Esophagus squamous epithelium (tissue), 5 donors: ENCODE measurements around the gene CDKN2D. TPM values are rescaled to one million over a fixed set of nuclear protein-coding genes. Genes with fewer than 3 reads are reported as not detected.

Experiments
- DNase-seq: peaks from one replicate; lab custom pipeline; 2025; lab: John Stamatoyannopoulos, UW
- H3K27ac ChIP-seq, 4 donors: fragments of 200-600 bp; sonication (generic); one replicate each; pipeline ENCODE4 v1.5.1; 2016 to 2019; ENCODE audit warnings: mild to moderate bottlenecking in 1 of 4
- H3K27me3 ChIP-seq, 4 donors: fragments of 200-600 bp; sonication (generic); 1 replicate in 3 of 4; 2 replicates in 1 of 4; pipeline versions ENCODE4 v1.5.1 to v1.6.0; 2017 to 2021; ENCODE audit warnings: antibody characterized with exemption in 1 of 4
- H3K36me3 ChIP-seq, 3 donors: fragments of 200-600 bp; sonication (generic); one replicate each; pipeline ENCODE4 v1.5.1; 2016 to 2019
- H3K4me1 ChIP-seq, 3 donors: fragments of 200-600 bp; sonication (generic); one replicate each; pipeline ENCODE4 v1.5.1; 2017 to 2019
- H3K4me3 ChIP-seq, 4 donors: fragments of 200-600 bp; sonication (generic); 1 replicate in 3 of 4; 2 replicates in 1 of 4; pipeline ENCODE4 v1.5.1; 2016 to 2019; ENCODE audit warnings: mild to moderate bottlenecking in 2 of 4, moderate library complexity in 1 of 4
- H3K9me3 ChIP-seq, 3 donors: fragments of 200-600 bp; sonication (generic); one replicate each; pipeline ENCODE4 v1.5.1; 2016 to 2019
- CTCF ChIP-seq, 6 experiments: fragments of 450-650 bp in 4 of 6; fragments of 200-600 bp in 2 of 6; sonication (generic) in 2 of 6; IDR thresholded peaks; one replicate each; pipeline ENCODE4 v1.5.1; 2016 to 2019; ENCODE audit warnings: antibody characterized with exemption in 6 of 6, mild to moderate bottlenecking in 4 of 6, moderate library complexity in 4 of 6
- POLR2A ChIP-seq, 4 donors: fragments of 450-650 bp; IDR thresholded peaks; one replicate each; pipeline ENCODE4 v1.6.1; 2017; ENCODE audit warnings: antibody characterized with exemption in 4 of 4, mild to moderate bottlenecking in 4 of 4, moderate library complexity in 3 of 4
- WGBS, 2 donors: methylation state at CpG; one replicate each; pipeline ENCODE4 v1.1.5; 2018; 5-methylcytosine and 5-hydroxymethylcytosine counted together
- intact Hi-C: fragments of 100-400 bp; cut with DNase I; formaldehyde crosslinking; loops from one replicate; pipeline ENCODE4 v1.15.0; 2022
- total RNA-seq, 4 donors: library from RNA; depleted of rRNA; stranded (reverse); fragments of >200 nt; gene quantifications; one replicate each; pipeline ENCODE4 v1.1.0, GENCODE V29; 2016
- donor health status: DM: yes; HTN: yes; CAD: no.

The CDKN2D gene
- total RNA-seq, 4 donors from 2014 or later = 5.1 to 14.4 (median 6.2) TPM

- intact Hi-C loops = loop anchor here (5.0 kb wide), 1 partner anchor 37 kb away; no protein-coding TSS in a partner anchor
- H3K9me3 ChIP-seq = no peaks in the 10 kb centered on the region
- TF ChIP-seq POLR2A (IDR thresholded peaks at IDR 0.05) (no peak), CTCF (IDR thresholded peaks at IDR 0.05) (no peak)
- H3K36me3 ChIP-seq = peaks cover 28 to 94% (median 52%) of the 10 kb centered on the region in 3 donors
- WGBS, 2 donors = 80% methylated on average over 6 of the region's 7 CpGs
- DNase-seq = no peak
- H3K27me3 ChIP-seq = no peaks in the 10 kb centered on the region
- H3K27ac ChIP-seq = no peak overlapping the region
- H3K4me3 ChIP-seq = no peak overlapping the region
- H3K4me1 ChIP-seq = peaks cover 31 to 70% (median 37%) of the 10 kb centered on the region in 3 donors
These were observed 19.0 kb downstream of the CDKN2D start for GRCh38 chr19:10549733-10550132.

- peaks cover 28 to 85% (median 48%) of the 10 kb centered on the region in 3 donors for H3K36me3 ChIP-seq
- no peak for DNase-seq
- TF ChIP-seq POLR2A (IDR thresholded peaks at IDR 0.05) (no peak), CTCF (IDR thresholded peaks at IDR 0.05) (no peak)
- no peak overlapping the region for H3K27ac ChIP-seq
- no peaks in the 10 kb centered on the region for H3K27me3 ChIP-seq
- WGBS, 2 donors = 94 to 95% methylated on average over 16 to 18 of the region's 18 CpGs
- no peak overlapping the region for H3K4me3 ChIP-seq
- H3K4me1 ChIP-seq = peaks cover 28 to 67% (median 31%) of the 10 kb centered on the region in 3 donors
- no peaks in the 10 kb centered on the region for H3K9me3 ChIP-seq
- intact Hi-C loops = no loop called here
These were observed 20.0 kb downstream of the CDKN2D start for GRCh38 chr19:10548746-10549276.

- H3K36me3 ChIP-seq = peaks cover 17 to 66% (median 30%) of the 10 kb centered on the region in 3 donors
- no peak overlapping the region for H3K4me3 ChIP-seq
- DNase-seq = no peak
- intact Hi-C loops = no loop called here
- no peak overlapping the region for H3K27ac ChIP-seq
- H3K9me3 ChIP-seq = no peaks in the 10 kb centered on the region
- no peaks in the 10 kb centered on the region for H3K27me3 ChIP-seq
- no peak for TF ChIP-seq POLR2A (IDR thresholded peaks at IDR 0.05)
- no peak for TF ChIP-seq CTCF (IDR thresholded peaks at IDR 0.05)
- peaks cover 17 to 54% (median 20%) of the 10 kb centered on the region in 3 donors for H3K4me1 ChIP-seq
- WGBS, 2 donors = 80 to 98% methylated on average over 1 to 7 of the region's 17 CpGs
These were observed 22.0 kb downstream of the CDKN2D start for GRCh38 chr19:10546817-10547216.

GRCh38 chr19:10544753-10545251 lies 24.0 kb downstream of the CDKN2D start:
- Histone ChIP-seq H3K27ac (peak overlapping the region; percentile 86 to 98 (median 96)), H3K4me1 (peaks cover 17 to 52% (median 20%) of the 10 kb centered on the region in 3 donors), H3K9me3 (no peaks in the 10 kb centered on the region), H3K36me3 (peaks cover 6 to 45% (median 20%) of the 10 kb centered on the region in 3 donors), H3K27me3 (no peaks in the 10 kb centered on the region), H3K4me3 (peak overlapping the region; percentile 82 to 96 (median 91))
- no peak for DNase-seq
- TF ChIP-seq CTCF (IDR thresholded peaks at IDR 0.05) (no peak), POLR2A (IDR thresholded peaks at IDR 0.05) (no peak)
- intact Hi-C loops = no loop called here
- WGBS, 2 donors = 0 to 49% methylated on average over 1 to 14 of the region's 23 CpGs

- no peaks in the 10 kb centered on the region for H3K9me3 ChIP-seq
- intact Hi-C loops = no loop called here
- DNase-seq = no peak
- peaks cover 17 to 47% (median 20%) of the 10 kb centered on the region in 3 donors for H3K4me1 ChIP-seq
- H3K36me3 ChIP-seq = peaks cover 1 to 40% (median 17%) of the 10 kb centered on the region in 3 donors
- no peak for TF ChIP-seq CTCF (IDR thresholded peaks at IDR 0.05)
- no peak for TF ChIP-seq POLR2A (IDR thresholded peaks at IDR 0.05)
- WGBS, 2 donors = 8 to 20% methylated on average over 8 to 13 of the region's 22 CpGs
- peak overlapping the region; percentile 86 to 98 (median 96) for H3K27ac ChIP-seq
- H3K4me3 ChIP-seq = peak overlapping the region; percentile 82 to 96 (median 91)
- H3K27me3 ChIP-seq = peaks cover 0 to 2% (median 0%) of the 10 kb centered on the region in 4 donors
These were observed 24.5 kb downstream of the CDKN2D start for GRCh38 chr19:10544242-10544752.
